Measurements from ENCODE around the gene SUFU.
"Not testable (repeated sequence)": the region's sequence is repeated elsewhere in the genome, so short reads cannot be mapped to it uniquely, and the experiment has no call there.

SUFU gene

DNA sequence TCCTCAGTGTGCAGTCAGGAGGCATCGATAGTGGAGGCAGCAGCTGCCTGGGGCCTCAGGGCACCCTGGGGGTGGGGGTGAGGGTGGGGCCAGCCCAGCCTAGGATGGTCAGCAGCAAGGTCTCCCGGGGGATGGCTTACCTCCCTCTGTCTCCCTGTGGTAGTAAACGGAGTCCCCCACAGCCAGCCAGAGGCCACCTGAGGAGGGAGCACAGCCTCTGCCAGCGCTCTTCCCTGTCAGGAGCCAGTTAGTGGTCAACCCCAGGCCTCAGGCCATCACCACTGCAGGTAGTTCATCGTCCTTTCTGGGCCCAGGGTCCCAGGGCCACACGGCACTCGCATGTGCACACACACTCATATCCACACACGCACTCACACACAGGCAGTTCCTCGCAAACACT is 23.4 kb upstream of the SUFU start:
- no peak for DNase-seq

DNA sequence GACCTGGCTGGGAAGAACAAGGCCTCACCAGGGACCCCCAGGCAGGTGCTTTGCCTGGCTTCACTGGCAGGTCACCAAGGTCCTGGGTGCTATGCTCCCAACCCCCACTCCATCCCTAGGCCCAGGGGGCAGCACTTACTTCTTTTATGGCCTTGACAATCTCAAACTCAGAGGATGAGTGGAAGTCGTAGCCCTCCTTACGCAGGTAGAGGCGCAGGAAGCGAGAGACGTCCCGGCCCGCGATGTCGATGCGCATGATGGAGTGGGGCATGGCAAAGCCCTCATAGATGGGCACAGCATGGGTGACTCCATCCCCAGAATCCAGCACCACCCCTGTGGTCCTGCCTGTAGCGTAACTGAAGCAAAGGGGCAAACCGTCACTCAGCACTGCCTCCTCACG is 19.8 kb upstream of the SUFU start:
- no peak for DNase-seq

DNA sequence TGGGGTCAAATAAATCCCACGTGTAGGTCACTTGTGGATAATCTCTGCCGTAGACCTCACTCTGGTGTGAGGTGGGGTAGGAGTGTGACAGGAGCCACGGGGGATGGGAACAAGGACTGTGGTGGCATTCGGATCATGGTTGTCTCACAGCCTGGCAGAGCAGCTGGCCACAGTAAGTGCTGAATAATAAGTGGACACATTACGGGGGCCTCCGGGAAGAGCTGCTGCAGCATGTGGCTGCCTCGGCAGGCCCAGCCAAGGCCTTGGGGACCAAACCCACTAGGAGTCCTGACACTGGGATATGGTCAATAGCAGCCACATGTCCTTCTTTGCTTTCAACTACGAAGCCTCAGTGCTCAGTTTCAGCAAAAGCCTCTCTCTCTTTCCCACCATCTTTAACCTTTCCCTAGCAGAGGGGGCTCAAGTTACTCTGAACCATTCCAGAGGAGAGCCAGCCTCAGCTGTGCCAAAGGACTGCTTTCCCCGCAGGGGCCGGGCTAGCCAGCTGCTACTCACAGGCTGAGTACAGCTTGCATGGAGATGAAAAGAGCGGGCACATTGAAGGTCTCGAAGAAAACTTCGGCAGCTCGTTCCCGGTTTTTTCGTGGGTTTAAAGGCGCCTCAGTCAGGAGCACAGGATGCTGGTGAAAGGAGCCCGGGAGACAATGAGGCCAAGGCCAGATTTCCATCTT is 18.5 kb upstream of the SUFU start:
- no peak for DNase-seq

DNA sequence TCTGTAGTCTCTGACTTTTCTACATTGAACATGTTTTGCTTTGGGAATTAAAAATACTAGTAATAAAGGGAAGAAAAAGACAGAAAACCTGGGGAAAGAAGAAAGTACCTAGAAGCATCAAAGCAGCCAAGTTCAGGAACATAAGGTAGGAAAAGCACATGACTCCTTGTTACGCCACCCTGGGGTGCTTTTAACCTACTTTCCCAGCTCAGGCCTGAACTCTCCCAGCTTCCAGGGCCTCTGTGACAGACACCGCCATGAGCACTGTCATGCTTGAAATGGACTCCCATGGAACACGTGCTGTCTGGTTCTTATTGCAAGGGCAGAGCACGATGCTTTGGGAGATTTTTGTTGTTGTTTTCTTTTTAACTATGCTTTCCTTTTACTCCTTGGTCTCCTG is 12.6 kb upstream of the SUFU start:
- DNase-seq: no peak

DNA sequence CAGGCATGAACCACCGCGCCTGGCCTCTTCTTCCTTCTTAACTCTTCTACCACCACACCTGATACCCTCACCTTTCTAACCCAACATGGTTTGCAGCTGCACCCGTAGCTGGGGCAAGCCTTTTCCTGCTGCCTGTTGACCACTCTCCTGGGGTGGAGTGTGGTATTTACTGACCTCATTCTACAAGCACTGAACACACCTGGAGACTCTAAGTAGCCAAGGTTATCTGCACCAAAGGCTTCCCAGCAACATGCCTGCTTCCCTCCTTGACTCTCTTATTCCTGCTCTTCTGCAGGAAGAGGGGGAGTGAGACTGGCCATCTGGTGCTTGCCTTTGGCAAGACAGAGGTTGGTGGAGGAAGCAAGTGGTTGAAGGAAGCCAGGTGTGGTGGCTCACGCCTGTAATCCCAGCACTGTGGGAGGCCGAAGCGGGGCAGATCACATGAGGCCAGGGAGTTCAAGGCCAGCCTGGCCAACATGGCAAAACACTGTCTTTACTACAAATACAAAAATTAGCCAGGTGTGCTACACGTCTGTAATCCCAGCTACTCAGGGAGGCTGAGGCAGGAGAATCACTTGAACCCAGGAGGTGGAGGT is 11.3 kb upstream of the SUFU start:
- no peak for DNase-seq

DNA sequence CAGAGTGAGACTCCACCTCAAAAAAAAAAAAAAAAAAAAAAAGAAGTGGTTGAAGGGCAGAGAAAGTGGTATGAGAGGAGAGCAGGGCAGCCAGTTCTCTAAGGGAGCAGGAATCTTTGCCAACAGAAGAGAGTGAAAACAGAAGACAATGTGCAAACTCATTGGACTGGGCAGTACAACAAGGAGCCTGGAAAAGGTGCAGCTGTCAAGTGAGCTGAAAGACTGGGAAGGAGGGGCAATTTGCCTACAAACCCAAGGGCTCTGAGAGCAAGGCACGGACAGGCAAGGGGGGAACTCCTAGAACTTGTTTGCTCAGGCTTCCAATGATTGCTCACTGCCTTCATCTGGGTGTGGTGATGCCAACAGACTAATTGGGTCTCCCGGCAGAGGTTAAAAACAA is 10.8 kb upstream of the SUFU start:
- no peak for DNase-seq

DNA sequence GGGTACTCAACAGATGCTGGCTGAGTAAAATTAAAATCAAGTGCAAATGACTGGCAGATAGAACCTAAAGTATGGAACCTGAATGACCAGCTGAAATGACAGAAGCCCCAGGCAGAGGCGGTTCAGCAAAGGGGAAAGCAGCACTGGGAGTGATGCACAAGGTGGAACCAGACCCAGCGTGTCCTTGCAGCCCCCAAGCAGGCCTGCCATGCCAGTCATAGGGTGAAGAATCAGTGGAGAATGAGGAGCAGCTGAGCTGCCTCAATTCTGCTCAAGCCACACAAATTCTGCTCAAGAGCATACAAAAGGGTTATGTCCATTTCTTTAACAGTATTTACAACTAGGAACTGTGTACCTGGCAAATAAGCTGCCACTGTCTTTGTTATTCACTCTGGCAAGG is 10.0 kb upstream of the SUFU start:
- DNase-seq: no peak

DNA sequence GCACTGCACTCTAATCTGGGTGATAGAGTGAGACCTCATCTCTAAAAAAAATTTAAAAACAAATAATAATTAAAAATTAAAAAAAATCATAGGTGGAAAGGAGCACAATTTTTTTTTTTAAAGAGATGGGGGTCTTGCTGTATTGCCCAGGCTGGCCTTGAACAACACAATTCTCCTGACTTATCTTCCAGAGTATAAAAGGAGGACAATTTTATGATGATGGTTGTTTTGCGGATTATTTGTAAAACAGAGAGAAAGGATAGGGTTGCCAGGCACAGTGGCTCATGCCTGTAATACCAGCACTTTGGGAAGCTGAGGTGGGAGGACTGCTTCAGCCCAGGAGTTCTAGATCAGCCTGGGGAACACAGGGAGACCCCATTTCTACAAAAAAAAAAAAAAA is 6.2 kb upstream of the SUFU start:
- no peak for DNase-seq

DNA sequence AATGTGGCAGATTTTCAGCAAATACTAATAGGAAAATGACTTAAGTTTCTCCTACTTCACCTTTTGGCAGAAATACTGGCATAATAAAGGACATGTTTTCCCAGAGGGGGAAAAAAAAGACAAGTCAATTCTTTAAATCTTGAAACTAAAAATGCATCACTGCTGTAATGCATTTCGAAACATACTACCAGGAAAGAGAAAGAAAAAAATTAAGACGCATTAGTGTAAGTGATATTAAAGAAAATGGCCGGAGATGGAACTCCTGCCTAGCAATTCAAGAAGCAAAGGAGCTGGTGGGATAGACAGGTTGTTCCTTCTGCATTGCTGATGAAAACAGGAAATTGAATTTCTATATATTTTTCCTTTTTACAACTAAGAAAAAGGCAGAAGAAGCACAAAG is 4.4 kb upstream of the SUFU start:
- DNase-seq: no peak

DNA sequence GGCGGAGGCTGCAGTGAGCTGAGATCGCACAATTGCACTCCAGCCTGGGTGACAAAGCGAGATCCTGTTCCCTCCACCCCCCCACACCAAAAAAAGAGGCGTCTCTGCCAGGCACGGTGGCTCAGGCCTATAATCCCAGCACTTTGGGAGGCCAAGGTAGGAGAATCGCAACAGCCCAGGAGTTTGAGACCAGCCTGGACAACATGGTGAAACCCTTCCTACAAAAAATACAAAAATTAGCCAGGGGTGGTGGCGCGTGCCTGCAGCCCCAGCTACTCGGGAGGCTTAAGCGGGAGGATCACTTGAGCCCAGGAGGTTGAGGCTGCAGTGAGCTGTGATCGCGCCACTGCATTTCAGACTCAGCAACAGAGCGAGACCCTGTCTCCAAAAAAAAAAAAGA is 3.1 kb upstream of the SUFU start:
- not testable (repeated sequence) for DNase-seq

DNA sequence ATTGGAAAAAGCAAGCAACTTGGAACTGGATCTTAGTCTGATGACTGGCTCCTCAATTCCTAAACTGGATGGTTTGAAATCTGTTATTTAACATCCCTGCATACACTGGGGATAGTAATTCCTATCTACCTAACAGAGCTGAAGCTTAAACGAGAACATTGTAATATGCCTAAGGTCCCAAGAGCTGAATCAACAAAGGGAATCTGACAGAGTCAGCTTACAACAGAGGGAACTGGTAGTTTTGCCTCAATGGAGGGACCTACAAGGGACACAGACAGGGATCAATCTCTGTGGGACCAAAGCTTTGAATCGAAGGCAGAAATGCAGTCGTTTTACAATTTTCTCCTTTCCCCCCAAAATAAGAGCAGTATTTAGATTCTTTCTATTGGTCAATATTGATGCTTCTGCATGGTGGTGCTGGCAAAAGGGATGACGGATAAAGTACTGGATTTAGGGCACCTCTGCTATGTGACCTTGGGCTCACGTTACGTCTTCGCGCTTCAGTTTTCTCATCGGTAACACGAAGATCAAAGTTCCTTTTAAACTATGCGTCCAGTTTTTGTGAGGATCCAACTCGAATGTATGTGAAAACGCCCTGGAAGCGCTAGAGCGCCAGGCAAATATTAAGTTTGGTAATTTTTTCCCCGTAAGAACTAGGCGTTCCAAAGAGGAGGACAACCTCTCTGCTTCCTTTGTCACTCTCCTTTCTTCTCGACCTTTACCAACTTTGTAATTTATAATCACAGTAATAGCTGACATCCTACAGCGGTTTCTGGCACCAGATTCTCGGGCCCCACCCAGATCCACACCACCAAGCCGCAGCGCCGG is 2.4 kb upstream of the SUFU start:
- DNase-seq: no peak

DNA sequence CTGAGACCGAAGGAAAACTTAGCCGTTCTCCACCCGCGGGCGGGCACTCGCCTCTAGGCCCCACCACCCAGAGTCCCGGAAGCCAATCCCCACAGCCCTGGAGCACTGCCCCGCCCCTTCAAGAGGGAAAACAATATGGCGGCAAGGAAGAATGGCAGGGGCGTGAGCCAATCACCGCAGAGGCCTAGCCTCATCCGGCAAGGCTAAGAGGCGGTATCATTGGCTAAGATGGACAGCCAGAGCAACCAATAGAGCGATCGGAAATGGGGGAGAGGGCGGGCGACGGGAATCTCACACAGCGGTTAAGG is 1.8 kb upstream of the SUFU start:
- peak; percentile 96 for DNase-seq

DNA sequence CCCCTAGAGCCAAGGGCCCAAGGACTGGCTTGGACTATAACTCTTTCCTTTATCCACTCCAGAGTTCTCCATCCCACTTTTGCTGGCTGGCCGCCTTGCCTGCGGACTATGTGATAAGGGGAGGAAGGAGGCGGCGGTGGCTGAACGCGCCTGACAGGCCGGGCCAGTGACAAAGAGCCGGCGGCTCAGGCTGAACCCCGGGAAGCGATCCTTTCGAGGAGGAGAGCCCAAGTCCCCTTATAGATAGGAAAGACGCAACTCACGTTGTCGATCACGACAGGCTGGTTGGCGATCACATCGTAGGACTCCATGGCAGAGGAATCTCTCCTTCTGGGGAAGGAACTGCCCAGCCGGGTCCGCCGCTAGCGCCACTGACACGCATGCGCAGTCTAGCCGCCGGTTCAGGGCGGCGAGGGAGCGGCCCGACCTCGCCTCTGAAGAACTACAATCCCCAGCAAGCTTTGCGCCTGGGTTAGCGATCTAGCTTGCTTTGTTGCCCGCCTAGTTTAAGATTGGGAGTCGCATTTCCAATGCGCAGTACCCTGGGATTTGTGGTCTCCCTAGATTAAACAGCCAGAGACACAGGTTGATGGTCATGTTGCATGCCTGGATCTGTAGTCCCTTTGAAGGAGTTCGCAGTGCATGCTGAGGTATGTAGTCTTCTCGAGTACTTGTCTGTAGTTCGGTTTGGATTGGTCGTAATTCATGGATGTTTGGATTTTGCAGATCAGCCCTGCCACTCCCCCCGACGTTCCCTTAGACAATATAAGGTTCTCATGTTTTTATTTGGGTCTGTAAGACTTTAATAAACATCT is 1.2 kb upstream of the SUFU start, which contains the start of gene ACTR1A:
Gene ACTR1A, minus strand, starts transcription at position 376 of the 815 bp plus-strand sequence. Its CDS starts 65 bp downstream, at position 311.
- DNase-seq: peak; percentile 94

DNA sequence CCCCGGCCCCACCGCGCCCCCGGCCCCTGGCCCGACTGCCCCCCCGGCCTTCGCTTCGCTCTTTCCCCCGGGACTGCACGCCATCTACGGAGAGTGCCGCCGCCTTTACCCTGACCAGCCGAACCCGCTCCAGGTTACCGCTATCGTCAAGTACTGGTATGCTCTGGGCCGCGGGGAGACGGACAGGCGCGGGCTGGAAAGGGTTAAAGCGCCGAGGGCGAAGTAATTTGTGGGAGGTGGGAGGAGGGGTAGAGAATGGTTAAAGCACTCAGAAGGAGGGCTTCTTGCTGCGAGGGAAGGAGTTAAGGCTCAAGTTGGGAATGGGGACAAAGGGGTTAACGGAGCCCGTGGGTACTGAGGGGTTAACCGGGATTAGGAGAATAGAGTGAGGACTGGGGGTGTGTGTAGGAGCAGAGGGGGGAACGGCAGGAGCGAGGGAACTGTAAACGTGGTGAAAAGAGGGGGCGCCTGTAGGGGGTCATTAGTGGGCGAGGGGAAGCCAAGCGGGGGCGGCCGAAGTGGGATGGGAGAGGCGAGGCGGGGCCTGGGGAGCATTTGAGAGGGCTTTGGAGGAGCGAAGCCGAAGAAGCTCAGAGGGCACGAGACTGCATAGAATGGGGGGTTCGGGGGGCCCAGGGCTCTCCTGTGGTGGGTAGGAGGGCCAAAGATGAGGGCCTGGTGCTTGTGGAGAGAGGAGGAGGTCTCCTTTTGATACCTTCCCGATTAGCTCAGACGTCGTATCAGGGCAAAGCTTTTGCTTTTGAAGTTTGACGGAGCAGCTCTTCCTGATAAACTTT is 605 bp downstream of the SUFU start:
- DNase-seq: peak; percentile 35

DNA sequence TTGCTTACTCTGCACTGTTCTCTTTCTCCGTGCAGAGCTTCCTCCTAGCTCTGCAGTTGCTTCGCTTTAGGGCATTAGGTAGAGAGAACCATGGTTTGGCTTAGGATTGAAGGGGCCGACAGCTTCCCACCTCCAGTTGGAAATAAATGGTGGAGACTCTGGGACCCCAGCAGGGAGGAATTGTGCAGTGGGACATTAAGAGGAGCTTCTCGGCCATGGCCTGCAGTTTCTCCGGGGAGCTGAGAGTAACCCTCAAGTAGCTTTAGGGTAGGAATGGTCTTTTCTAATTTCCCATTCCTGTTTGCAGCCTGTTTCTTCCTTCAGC is 1.2 kb downstream of the SUFU start:
- no peak for DNase-seq

DNA sequence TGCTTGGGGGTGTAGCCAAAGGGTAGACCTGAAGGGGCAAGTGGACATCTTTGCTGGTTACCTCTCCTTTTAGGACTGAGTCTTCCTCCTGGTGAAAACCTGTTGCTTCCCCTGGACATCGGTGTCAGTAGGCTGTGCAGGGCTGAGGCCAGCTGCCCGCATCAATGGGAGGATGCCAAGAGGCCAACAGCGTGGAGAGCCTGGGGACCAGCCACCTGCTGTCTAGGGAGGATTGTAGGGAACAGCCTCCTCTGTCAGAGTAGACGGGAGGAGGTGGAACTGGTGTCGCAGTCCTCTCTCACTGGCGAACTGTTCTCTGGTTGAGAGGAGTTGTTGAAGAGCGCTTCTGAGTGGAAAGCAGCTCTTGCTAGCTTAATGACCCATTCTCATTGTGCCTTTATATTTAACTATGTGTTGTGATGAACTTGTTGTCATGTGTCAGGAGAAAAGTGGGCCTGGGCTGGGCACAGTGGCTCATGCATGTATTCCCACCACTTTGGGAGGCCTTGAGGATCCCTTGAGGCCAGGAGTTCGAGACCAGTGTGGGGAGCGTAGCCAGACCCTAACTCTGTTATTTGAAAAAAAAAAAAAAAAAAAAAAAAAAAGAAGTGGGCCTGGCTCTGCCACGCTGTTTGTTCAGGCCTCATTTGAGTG is 1.8 kb downstream of the SUFU start:
- DNase-seq: no peak

DNA sequence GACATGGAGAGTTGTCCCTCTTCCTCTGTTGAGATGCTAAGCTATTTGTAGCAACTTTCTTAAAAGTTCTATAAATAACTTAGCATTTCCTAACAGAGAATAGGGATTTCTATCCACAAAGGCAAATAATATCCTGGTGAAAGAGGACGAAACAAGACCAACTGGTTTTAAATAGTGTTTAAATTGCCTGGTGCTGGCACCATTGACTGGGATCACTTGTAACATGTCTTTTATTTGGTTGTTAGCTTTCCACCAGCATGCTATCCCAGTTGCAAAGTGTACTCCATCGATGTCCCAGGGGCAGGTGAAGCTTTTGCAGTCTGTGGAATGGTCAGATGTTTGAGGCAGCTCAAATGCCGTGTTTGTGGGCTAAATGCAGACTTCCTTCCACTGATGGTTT is 3.7 kb downstream of the SUFU start:
- DNase-seq: no peak

DNA sequence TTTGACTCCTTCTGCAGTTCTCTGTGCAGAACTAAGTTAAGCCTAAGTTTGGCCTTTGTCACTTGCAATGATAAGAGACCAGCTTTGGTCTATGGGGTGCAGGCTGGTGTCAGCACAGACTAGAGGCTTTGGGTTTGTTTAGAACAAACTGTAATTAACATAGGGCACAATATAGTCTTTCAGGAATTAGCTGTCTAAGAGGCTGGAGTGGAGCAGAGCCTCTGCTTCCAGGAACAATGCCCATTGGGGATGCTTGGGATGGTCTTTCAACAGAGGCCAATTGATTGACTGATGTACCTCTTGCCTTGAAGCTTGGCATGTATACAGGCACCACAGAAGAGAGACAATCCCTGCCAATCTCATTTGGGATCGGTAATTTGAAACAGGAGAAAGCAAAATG is 4.7 kb downstream of the SUFU start:
- no peak for DNase-seq

DNA sequence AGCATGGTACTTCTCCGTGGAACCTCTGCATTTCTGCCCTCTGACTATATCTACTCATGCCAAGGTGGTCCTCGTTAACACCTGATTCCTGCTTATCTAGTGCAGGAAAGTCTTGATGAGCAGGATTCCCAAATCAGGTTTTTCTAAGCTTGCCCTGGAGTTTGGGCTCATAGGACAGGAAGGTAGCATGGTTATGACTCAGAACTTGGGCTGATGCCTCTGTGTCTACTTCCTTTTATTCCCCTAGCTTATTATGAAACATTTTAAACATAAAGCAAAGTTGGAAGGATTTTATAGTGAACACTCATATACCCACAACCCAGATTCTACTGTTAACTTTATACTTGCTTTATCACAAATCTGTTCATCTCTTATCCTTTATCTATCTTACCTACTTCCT is 5.6 kb downstream of the SUFU start:
- no peak for DNase-seq

DNA sequence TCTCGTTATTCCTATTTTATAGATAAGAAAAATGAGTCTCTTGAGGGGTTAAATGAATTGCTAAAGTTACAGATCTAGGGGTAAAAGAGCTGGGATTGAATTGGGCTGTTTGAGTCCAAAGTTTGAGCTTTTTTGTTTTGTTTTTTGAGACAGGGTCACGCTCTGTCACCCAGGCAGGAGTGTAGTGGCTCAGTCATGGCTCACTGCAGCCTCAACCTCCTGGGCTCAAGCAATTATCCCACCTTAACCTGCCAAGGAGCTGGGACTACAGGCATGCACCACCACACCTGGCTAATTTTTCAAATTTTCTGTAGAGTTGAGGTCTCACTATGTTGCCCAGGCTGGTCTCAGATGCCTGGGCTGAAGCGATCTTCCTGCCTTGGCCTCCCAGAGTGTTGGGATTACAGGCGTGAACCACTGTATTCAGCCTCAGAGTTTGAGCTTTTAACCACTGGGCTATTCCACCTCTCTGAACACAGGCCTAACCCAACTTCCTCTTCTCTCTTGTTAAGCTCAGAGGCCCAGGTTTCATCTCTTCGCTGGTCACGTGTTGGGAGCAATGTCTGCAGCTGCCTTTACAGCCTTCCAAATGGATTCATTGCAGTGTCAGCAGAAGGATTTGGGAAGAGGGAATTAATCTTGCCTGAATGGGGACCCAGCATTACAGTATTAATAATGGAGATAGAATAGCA is 8.0 kb downstream of the SUFU start:
- no peak for DNase-seq

DNA sequence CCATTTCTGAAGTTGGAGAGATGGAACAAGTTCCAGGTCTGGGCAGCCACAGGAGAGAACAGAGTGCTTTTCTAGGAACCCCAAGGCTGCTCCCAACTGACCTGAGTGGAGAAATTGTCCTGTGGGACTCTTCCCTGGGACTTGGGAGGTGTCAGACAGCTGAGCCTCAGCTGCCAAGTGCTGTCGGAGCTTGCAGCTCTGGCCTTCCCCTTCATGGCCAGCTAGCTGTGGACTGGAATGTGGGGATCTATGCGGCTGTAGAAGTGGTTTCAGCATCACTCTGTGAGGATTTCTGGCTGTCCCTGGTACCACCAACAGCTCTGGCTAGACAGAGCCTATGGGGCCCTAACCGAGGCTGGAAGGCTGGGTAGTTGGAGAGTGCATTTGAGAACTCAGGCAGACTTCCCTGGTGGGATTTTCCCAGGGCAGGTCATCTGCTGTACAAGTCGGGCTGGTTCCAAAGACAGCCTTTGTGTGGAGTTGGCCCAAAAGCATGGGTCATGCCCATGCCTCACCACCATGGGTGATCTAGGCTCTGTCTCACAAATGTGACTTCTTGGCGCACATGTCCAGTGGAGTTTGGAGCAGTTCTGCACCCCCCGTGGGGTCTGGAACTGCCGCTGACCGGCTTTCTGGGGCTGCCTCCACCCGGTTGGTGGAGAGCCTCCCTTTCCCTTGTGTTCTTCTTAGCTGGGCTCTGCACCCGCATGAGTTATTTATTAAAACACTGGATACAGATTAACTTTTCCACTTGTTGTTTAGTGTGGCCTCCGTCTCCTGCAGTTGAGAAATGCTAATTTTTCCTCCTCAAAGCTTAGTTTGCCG is 10.9 kb downstream of the SUFU start:
- no peak for DNase-seq
